Muscle layer of duodenum (tissue), 2 donors: ENCODE results near the gene CREG1.
"Not testable (repeated sequence)": the region's sequence is repeated elsewhere in the genome, so short reads cannot be mapped to it uniquely, and the experiment has no call there.

Source experiments
- H3K27ac ChIP-seq: one replicate; pipeline ENCODE4 v1.7.0; 2013; ENCODE audit warnings: mild to moderate bottlenecking, low read length
- H3K27me3 ChIP-seq: one replicate; pipeline ENCODE4 v1.7.0; 2013; ENCODE audit warnings: low read depth, mild to moderate bottlenecking, control low read depth, low read length
- H3K36me3 ChIP-seq, 2 donors: one replicate each; pipeline ENCODE4 v1.7.0; 2013; ENCODE audit warnings: low read length in 2 of 2, control low read depth in 1 of 2, mild to moderate bottlenecking in 1 of 2; ENCODE audit not compliant: insufficient read depth in 2 of 2, control insufficient read depth in 1 of 2
- H3K4me1 ChIP-seq, 2 donors: one replicate each; pipeline ENCODE4 v1.7.0; 2013; ENCODE audit warnings: low read length in 2 of 2, mild to moderate bottlenecking in 2 of 2, control low read depth in 1 of 2, moderate library complexity in 1 of 2; ENCODE audit not compliant: insufficient read depth in 2 of 2, control insufficient read depth in 1 of 2
- H3K4me3 ChIP-seq, 2 donors: one replicate each; pipeline ENCODE4 v1.7.0; 2013; ENCODE audit warnings: low read length in 2 of 2, low read depth in 1 of 2, mild to moderate bottlenecking in 1 of 2
- H3K9me3 ChIP-seq, 2 donors: one replicate each; pipeline ENCODE4 v1.7.0; 2013; ENCODE audit warnings: low read length in 2 of 2, control low read depth in 1 of 2, mild to moderate bottlenecking in 1 of 2; ENCODE audit not compliant: control insufficient read depth in 1 of 2
- donor health status: healthy.

CREG1 gene

GRCh38 chr1:167582722-167583121 lies 29.2 kb upstream of the CREG1 start:
- Histone ChIP-seq H3K36me3 (no peaks in the 10 kb centered on the region), H3K4me3 (no peak overlapping the region)

GRCh38 chr1:167582064-167582463 lies 28.5 kb upstream of the CREG1 start:
- Histone ChIP-seq H3K4me1 (no peaks in the 10 kb centered on the region), H3K4me3 (no peak overlapping the region), H3K9me3 (no peaks in the 10 kb centered on the region), H3K27me3 (no peaks in the 10 kb centered on the region), H3K36me3 (no peaks in the 10 kb centered on the region), H3K27ac (no peak overlapping the region)

More at GRCh38 chr1:167582722-167583121, 29.2 kb upstream of the CREG1 start:
- Histone ChIP-seq H3K4me1 (no peaks in the 10 kb centered on the region), H3K9me3 (no peaks in the 10 kb centered on the region), H3K27me3 (no peaks in the 10 kb centered on the region), H3K27ac (no peak overlapping the region)

GRCh38 chr1:167579986-167580385 lies 26.4 kb upstream of the CREG1 start:
- Histone ChIP-seq H3K36me3 (no peaks in the 10 kb centered on the region), H3K27me3 (no peaks in the 10 kb centered on the region), H3K27ac (no peak overlapping the region), H3K4me1 (no peaks in the 10 kb centered on the region), H3K4me3 (no peak overlapping the region), H3K9me3 (no peaks in the 10 kb centered on the region)

- Histone ChIP-seq H3K4me3 (no peak overlapping the region), H3K9me3 (no peaks in the 10 kb centered on the region), H3K36me3 (no peaks in the 10 kb centered on the region), H3K4me1 (no peaks in the 10 kb centered on the region), H3K27ac (no peak overlapping the region), H3K27me3 (no peaks in the 10 kb centered on the region)
Measured at GRCh38 chr1:167578939-167579521, 25.5 kb upstream of the CREG1 start.

- no peaks in the 10 kb centered on the region for H3K4me1 ChIP-seq
- H3K27ac ChIP-seq: no peak overlapping the region
- H3K4me3 ChIP-seq: no peak overlapping the region
- no peaks in the 10 kb centered on the region for H3K9me3 ChIP-seq
- no peaks in the 10 kb centered on the region for H3K27me3 ChIP-seq
- no peaks in the 10 kb centered on the region for H3K36me3 ChIP-seq
Measured at GRCh38 chr1:167575649-167576048, 22.1 kb upstream of the CREG1 start.

- no peaks in the 10 kb centered on the region for H3K9me3 ChIP-seq
- no peak overlapping the region for H3K4me3 ChIP-seq
- H3K27me3 ChIP-seq: no peaks in the 10 kb centered on the region
- H3K4me1 ChIP-seq: no peaks in the 10 kb centered on the region
- H3K27ac ChIP-seq: no peak overlapping the region
- H3K36me3 ChIP-seq: no peaks in the 10 kb centered on the region
Measured at GRCh38 chr1:167573035-167573434, 19.5 kb upstream of the CREG1 start.

GRCh38 chr1:167570712-167571111 lies 17.1 kb upstream of the CREG1 start:
- H3K27ac ChIP-seq, H3K4me3 ChIP-seq, H3K36me3 ChIP-seq, H3K27me3 ChIP-seq, H3K4me1 ChIP-seq, H3K9me3 ChIP-seq: not testable (repeated sequence)

- no peaks in the 10 kb centered on the region for H3K9me3 ChIP-seq
- H3K36me3 ChIP-seq: no peaks in the 10 kb centered on the region
- H3K27ac ChIP-seq: no peak overlapping the region
- no peak overlapping the region for H3K4me3 ChIP-seq
- H3K27me3 ChIP-seq: no peaks in the 10 kb centered on the region
- H3K4me1 ChIP-seq: no peaks in the 10 kb centered on the region
Measured at GRCh38 chr1:167567663-167568062, 14.1 kb upstream of the CREG1 start.

GRCh38 chr1:167566766-167567165 lies 13.2 kb upstream of the CREG1 start:
- H3K36me3 ChIP-seq: no peaks in the 10 kb centered on the region
- no peaks in the 10 kb centered on the region for H3K4me1 ChIP-seq
- no peak overlapping the region for H3K4me3 ChIP-seq
- H3K27me3 ChIP-seq: no peaks in the 10 kb centered on the region
- H3K27ac ChIP-seq: no peak overlapping the region
- no peaks in the 10 kb centered on the region for H3K9me3 ChIP-seq

GRCh38 chr1:167565922-167566321 lies 12.4 kb upstream of the CREG1 start:
- Histone ChIP-seq H3K4me3 (no peak overlapping the region), H3K27ac (no peak overlapping the region), H3K27me3 (no peaks in the 10 kb centered on the region), H3K36me3 (no peaks in the 10 kb centered on the region), H3K4me1 (no peaks in the 10 kb centered on the region), H3K9me3 (no peaks in the 10 kb centered on the region)

- Histone ChIP-seq H3K36me3 (no peaks in the 10 kb centered on the region), H3K4me3 (no peak overlapping the region), H3K27me3 (no peaks in the 10 kb centered on the region), H3K27ac (no peak overlapping the region), H3K9me3 (no peaks in the 10 kb centered on the region), H3K4me1 (no peaks in the 10 kb centered on the region)
Measured at GRCh38 chr1:167564612-167565270, 11.2 kb upstream of the CREG1 start.
